Ramos (cell line): Measurements from ENCODE around the gene PYROXD2.

Source experiments
- in situ Hi-C: fragments of 300-500 bp; cut with MboI; formaldehyde crosslinking; loops from one replicate; pipeline ENCODE4 v1.14.3; 2022; ENCODE audit warnings: low sequenced_read_pairs; ENCODE audit not compliant: unreplicated experiment

Gene PYROXD2

DNA sequence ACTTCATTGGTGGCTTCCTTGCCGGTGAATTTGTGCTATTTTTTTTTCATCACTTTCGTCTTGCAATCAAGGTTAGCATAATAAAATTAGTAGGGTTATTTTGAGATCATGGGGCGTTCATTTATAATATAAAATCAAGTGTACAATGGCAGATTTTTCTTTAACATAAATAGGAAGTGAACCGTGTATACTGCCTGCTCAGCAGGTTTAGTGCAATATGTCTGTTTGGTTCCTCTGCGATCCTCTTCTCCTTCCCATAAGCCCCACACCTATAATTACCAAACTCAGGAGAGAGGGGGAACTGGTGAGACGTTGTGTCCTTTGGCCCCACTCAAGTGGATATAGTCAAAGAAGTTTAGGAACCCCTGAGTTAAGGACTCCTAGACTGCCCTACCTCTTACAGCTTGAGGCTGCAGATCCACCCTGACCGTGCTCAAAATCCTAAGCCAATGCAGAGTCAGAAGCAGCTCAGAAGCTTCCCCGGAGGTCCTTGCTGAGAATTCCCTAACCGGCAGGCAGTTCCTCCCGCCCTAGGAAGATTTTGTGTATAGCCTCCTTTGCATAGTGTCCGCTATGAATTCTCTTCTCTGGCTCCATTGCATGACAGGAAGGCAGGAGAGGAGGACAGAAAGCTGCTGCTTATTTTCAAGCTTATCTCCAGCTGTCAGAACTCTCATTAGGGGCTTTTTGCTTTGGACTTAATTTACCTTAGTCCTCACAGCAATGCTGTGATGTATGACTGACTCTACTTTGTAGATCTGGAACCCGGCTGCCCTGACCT lies 41.5 kb downstream of the PYROXD2 start:
- in situ Hi-C loops = no loop called here

DNA sequence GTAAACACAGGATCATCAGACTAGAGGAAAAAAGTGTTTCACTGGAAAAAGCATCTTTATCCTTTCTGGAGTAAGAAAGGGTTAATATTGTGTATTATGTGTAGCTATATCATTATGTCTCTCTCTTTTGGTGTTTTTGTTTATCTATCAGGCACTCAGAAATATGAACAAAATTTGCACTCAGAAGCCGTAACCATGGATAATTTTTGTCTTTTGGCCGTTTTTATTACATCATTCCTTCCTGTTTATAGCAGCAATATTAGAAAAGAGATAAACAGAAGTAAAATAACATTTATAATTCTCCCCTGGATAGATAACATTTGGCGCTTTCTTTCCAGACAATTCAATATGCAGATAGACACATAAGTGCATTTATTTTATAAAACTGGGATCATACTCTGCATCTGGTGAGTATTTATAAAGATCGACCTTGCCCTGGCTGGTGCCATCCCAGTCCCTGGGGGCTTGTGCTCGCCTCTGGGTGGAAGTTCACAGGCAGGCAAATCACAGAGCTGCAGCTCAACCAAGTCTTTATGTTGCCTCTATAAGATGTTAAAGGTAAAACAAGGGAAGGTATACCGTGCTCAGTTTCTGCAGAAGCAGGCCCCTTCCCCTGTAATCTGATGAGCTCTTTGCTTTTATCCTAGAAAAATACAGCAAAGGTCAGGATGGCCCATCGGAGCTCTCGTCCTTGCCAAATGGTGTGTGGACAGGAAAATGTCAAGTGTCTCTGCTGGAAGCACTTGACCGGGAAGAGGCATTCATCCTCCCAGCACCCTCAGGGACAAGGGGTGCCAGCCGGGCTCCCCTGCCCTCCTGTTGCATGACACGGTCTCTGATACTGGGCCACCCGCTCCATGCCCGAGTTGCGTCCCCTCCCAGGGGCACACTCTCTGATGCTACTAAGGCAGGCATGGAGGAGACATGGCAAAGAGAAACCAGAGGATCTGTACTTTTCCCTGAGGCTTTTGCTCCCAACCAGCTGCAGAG lies 43.9 kb downstream of the PYROXD2 start:
- in situ Hi-C loops = no loop called here

DNA sequence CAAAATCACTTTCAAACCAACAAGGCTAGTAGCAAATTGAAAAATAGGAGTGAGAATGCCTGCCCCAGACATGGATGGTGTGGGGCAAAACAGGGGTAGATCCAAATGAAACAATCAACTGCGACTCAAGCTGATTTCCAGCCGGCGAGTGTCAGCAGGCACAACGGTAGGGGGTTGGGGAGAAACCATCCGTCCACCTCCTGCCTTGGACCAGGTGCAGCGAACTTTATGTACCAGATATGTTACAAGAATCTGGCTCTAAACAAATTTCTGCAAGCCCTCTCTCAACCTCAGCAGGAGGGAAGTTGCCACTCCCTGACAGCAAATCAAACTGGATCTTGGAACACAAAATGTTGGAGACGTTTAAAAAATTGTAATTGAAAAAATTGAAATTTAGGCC lies 45.2 kb downstream of the PYROXD2 start:
- in situ Hi-C loops = no loop called here

DNA sequence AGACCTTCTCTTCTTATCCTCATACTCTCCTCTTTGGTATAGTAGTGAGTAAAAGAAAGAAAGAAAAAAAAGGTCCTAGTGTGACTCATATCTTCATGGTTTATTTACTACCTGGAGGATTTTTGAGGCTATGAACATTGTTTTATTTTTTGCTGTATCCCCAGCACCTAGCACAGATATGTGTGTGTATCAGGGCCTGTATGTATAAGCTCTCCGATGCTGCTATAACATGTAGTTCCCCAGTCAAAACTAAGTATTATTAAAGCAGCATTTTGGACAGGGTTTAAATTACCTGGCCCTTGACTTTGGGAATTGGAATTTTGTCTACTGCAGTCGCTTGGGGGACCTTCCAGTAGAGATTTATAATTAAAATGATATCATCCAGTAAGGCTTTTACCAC lies 46.3 kb downstream of the PYROXD2 start:
- in situ Hi-C loops = no loop called here

DNA sequence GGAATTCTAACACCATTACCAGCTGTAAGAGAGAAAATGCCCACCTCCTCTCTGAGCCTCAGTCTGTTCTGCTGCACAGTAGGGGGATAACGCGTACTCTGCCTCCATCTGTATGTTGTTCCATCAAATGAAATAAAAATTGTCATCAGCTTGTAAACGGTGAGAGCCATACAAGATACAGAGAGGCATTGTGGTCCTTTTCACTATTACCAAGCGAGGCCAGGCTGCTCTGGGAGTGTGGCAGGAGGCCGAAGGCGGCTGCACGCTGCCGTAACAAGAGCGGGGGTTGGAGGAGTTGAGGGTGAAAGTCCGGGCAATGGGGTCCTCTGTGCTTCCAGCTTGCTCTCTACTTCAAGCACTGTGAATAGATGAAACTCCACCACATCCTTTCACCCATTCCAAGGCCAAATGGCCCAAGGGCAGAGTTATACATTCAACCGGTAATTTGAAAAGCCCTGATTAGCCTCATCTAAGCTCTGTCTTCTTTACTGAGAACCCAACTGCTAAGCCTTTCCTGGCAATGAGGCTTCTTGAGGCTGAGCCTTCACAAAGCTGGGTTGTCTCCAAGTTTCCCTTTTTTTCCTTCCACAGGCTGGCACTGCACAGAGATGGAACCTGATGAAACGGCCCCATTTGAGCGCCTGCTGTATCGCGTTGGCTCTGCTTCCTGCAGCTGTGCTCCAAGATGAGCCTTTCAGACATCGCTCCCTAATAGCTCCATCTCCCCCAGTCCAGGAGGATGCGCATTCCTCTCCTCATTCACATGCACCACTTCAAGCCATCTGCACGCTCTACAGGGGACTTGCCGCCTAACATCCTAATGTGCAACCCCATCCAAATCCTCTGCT lies 47.2 kb downstream of the PYROXD2 start:
- in situ Hi-C loops = no loop called here

DNA sequence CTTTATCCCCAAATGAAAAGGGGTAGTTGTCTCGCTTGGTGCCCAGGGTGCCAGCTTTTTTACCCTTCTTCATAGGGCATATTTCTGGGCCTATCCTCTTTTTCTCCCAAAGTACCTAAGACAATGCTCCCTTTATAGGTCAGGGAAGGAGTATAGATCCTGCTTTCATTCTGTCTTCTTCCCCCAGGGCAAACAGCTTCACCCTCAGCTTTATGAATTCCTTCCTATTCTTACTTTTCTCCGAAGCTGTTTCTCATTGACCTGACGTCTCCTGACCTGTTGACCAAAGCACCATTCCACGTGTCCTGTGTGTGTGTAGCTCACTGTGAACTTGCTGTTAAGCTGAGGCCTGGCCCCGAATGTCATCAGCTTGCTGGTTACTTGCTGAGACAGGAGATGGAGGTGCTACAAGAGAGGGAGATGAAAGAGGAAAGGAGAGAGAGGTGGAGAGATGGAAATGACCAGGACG lies 48.9 kb downstream of the PYROXD2 start:
- in situ Hi-C loops = no loop called here

DNA sequence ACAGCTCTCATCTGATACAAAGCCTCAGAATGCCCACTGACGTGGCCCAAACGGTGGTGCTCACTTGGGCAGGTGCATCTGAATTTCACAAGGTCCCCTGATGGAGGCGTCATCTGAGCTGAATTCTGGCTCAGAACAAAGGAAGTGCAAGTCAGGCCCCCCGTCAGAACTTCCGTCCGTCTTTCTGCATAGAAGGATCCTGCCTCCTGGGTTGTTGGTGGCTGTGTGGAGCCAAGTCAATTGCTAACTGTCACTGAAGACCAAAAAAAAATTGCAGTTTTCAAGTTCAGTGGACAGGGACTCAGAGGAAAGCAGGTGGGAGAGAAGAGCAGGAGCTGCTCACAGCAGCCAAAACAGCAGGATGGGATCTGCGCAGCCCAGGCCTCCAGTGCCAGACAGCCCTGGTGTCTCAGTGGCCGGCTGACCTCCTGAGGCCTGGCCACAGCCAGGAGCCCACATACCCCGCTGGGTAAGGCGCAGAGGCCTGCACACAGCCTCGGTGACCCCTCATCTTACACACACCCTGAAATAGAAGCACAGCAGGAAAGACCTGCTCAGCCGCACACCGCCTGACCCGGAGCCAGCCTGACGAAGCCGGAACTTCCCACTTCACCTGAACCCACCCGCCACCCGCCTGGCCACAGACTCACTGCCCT lies 49.4 kb downstream of the PYROXD2 start:
- in situ Hi-C loops = no loop called here

DNA sequence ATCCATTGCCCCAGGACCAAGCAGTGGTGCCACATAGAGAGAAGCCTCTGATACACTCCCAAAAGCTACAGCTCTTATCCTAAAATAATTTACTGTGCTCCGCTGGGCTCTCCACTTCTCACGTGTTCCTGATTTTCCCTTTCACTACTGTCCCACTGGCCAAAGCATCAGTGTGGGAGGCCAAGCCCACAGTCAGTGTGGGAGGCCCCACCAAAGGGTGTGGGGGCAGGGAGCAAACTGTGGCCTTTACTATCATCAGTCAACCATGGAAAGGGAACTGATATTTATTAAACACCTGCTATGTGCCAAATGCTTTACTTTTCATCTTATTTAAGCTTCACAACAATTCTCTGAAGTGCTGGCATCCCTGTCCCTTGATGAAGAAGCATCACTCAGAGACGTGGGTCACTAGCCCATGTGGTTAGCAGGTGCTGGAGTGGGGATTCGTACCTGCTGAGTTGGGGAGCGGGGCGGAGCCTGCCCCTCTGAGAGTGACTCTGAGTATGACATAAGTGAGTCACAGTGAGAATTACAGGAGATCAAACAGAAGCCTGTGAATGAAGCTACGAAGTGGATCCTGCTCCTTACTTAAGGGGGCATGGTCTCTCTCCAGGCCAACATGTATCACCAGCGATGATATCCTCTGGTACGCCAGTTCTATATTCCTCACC lies 50.4 kb downstream of the PYROXD2 start:
- in situ Hi-C loops = no loop called here

DNA sequence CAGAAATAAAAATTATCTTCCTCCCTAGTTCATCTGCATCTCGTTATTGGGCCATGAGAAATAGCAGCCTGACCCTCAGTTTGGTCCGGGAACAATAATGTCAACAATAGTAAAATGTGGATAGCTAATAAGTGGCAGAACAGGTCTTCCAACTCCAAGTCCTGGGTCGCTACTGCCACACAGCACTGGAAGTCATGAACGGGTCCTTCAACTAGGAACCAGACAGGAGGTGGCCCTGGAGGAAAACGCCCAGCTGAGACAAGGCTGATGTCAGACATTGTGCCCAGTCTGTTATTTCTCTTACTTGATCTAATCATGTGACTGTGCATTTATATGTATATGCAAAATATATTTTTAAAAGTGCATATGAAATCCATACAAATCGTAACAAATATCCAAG lies 51.8 kb downstream of the PYROXD2 start:
- in situ Hi-C loops = no loop called here

DNA sequence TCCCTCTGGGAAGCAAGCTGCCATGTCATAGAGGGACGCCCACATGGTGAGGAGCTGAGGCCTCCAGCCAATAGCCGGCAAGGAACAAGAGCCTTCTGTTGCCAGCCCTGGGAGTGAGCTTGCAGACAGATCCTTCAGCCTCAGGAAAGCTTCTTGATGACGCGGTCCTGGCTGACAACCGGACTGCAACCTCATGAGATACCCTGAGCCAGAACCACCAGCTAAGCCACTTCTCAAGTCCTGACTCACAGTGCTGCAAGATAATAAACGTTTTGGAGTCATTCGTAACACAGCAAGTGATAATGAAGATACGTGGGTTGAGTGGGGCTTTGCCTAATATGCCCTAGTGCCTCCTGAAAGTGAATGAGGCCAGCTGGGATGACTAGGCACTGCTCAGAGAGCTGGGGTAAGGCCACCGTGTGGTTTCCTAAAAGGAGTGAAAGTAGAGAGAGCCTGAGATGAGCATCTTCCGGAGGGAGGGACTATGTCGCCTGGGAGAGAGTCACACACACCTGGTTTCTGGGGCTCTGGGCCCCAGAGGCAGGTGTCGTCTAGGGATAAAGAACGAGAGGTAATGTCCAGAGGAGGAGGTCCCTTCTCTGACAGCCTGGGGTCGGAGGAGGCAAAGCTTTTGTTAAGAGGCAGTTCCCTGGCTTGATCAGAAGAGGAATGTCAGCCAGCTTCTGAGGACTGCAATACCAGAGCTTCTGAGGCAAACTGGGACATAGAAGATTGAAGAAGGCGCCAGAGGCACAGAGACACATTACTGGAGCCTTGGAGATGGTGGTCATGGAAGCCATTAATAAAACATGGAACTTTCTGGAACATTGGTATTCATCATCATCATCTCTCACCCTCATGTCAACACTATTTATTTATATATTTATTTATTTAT lies 53.6 kb downstream of the PYROXD2 start:
- in situ Hi-C loops = no loop called here

DNA sequence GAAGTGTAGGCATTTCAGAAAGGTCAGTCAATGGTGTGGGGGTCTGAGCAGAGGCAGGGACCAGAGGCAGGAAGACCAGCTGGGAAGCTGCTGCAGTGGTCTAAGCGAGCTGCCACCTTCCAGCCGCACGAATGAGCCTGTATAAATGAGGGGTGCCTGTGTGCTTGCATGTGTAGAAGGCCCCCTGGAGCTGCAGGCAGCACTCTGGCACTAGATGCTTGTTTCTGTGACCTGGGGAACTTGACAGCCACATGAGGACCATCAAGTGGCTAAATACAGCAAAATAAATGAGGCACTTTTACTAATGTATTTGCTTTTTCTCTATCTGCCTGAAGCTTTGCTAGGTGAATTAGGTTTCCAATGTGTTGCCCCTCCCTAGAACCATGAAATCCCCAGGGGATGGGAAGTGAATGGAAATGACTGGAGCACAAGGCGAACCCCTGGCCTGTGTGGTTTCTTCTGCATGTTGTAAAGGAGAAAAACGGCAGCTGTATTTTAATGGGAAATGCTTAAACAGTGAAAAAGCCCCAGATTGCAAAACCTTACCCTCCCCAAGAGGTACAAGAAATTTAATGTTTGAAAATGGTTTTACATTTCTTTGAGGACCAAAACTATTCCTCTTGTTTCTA lies 57.7 kb downstream of the PYROXD2 start:
- in situ Hi-C loops = no loop called here

DNA sequence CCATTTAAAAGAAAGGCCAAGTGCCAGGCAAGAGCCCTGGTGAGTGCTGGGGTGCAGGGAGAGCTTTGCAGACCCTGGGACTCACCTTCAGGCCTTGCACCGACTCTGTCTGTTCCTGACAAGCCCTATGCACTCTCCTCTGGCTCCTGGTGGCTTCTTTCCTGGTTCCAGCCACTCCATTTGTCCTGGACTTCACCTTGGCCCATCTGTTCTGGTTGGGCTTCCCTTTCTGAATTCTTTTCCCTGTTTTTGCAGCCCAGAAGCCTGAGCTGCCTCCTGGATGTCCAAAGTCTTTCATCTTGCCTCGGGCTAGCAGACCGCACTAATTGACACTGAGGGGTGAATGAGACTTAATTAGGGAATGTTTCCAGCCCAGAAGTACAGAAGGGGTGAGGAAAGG lies 60.5 kb downstream of the PYROXD2 start:
- in situ Hi-C loops = no loop called here

DNA sequence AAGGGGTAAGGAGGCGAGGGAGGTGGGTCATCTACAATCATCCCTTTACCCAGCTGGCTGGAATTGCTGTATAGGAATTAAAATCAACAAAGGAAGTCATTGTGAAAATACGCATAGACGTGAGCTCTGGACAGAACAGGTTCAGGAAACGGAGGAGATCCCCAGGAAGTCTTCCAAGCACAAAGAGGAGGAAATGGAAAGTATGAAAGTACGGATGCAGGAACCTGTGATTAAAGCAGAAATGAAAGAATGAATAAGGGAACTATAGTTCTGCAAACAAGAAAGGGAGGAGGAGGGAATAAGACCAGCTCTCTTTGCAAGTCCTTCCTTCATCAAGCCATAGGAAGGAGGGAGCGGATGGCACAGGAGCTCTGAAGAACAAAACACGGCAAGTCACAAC lies 61.8 kb downstream of the PYROXD2 start:
- in situ Hi-C loops = no loop called here

DNA sequence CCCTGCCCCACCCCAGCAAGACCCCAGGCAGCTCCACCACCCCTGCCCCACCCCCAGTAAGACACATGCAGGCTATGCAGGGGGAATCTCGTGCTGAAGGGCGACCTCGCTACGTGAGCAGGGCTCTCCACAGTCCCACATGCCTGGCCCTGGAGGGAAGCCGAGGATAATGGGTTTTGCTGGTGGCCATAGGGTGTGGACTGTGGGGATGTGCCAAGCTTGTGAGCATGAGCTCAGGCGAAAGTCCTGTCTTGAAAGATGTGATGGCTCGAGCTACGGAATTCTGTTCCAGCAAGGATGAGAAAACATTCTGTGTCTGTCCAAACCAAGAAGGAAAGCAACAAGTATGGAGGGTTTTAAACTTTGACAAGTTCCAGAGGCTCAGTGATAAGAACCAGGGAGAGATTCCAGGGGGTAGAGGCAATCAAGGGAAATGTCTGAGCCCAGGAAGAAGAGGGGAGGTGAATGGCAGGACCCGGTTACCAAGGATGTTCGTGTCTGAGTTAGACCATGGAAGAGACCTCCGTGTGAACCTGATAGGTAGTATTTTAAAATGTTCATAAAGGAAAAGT lies 63.1 kb downstream of the PYROXD2 start:
- in situ Hi-C loops = no loop called here

DNA sequence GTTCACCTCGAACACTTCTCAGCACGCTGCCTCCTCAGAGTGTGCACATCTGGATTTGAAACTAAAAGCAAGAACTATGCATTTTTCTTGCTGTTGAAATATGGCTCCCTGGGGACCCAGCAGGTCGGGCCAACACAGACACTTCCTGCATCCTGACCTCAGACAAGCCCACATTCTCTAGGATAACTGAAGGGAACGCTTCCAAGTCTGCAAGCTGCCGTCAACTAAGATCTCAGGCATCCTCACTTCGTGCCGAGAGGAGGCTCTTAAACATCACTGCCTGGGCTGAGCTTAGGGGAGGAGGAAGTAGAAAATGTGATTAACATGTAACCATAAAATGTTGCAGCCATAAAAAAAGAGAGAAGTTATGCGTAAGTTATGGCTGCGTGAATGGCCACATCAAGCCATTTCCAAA lies 65.5 kb downstream of the PYROXD2 start:
- in situ Hi-C loops = no loop called here

DNA sequence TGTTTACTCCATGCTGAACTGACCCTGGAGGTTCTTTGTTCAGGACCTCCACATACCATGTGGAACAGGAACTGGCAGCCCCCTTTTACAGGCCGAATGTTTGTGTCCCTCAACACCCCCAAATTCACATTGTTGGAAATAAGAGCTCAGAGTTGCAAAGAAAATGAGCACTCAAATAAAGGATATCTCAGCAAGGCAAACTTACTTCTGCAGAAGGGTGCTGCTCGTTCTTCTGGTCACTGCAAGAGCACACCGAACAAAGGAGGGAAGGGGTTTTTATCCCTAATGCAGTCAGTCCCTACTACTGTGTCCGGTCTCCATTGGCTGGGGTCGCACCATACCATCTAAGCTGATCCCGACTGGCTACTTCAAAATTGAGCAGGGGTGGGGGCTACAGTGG lies 68.1 kb downstream of the PYROXD2 start:
- in situ Hi-C loops = no loop called here

DNA sequence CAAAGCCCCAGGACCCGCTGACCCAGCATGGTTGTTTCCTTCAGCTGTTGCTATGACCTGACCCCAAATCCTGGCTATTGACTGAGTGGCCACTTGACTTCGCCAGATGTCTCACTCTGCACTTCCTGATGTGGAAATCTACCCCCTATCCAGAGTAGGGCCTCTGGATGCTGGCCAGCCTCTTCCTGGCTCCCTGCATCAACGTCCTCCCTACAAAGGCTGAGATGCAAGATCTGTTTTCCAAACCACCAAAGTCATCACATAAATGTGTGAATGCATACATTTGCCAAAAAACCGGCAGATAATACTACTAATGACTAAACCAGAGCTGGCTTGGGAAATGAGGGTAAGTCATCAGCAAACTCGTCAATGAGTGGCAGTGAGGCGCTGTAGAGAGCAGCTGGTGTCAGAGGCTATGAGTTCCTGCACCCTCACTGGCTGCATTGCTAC lies 70.4 kb downstream of the PYROXD2 start:
- in situ Hi-C loops = no loop called here
